A549 (cell line): ENCODE results near the gene NEDD8. TPM values are rescaled to one million over a fixed set of nuclear protein-coding genes. Genes with fewer than 3 reads are reported as not detected.

ENCODE experiments used
- ATAC-seq, 2 experiments: fragments of 200-7000 bp in 1 of 2; fragments of >200 bp in 1 of 2; cut with Nextera tagmentation in 1 of 2; cut with Tn5 transposase in 1 of 2; 3 replicates each; pipeline versions ENCODE4 v1.8.0 to v1.9.1; 2018 to 2020; ENCODE audit warnings: mild to moderate bottlenecking in 1 of 2, moderate library complexity in 1 of 2
- CTCF ChIA-PET: fragments of 300-600 bp; sonication (Branson Sonifier 250); formaldehyde crosslinking; extraction: SDS; loops from one replicate; lab custom pipeline; 2021; ENCODE audit warnings: antibody characterized with exemption, inconsistent platforms; lab: Yijun Ruan, JAX
- POLR2A ChIA-PET: fragments of 350-600 bp; formaldehyde crosslinking; extraction: SDS; loops from one replicate; lab custom pipeline; 2021; ENCODE audit warnings: antibody characterized with exemption, inconsistent platforms; lab: Yijun Ruan, JAX
- DNase-seq, 2 experiments: peaks; one replicate each; pipeline versions ENCODE4 v3.0.0 to v3.0.0-alpha.2; 2011 to 2016; ENCODE audit warnings: low read depth in 1 of 2, low spot score in 1 of 2
- FAIRE-seq: peaks from 2 replicates; lab custom pipeline; 2011; peaks lifted over from hg19 to GRCh38; lab: Jason Lieb, UNC
- H3K27ac ChIP-seq, 2 experiments: fragments of >200 bp; sonication (Bioruptor Twin); formaldehyde crosslinking; 3 replicates each; pipeline ENCODE4 v1.5.1; 2016 to 2017
- H3K4me1 ChIP-seq: fragments of >200 bp; sonication (Bioruptor Twin); formaldehyde crosslinking; 3 replicates; pipeline ENCODE4 v1.6.1; 2016
- H3K4me2 ChIP-seq: fragments of >200 bp; sonication (Bioruptor Twin); formaldehyde crosslinking; 3 replicates; pipeline ENCODE4 v1.6.1; 2016
- H3K4me3 ChIP-seq: fragments of >200 bp; sonication (Bioruptor Twin); formaldehyde crosslinking; 3 replicates; pipeline ENCODE4 v1.5.1; 2016
- H3K9me3 ChIP-seq: fragments of >200 bp; sonication (Bioruptor Twin); formaldehyde crosslinking; 3 replicates; pipeline ENCODE4 v1.6.1; 2016
- BHLHE40 ChIP-seq: IDR thresholded peaks from 2 replicates; pipeline ENCODE4 v1.6.1; 2012; ENCODE audit warnings: low read depth, low read length, inconsistent platforms
- CBX2 ChIP-seq: fragments of 200-600 bp; sonication (generic); IDR thresholded peaks from 2 replicates; pipeline ENCODE4 v1.6.1; 2016; ENCODE audit warnings: low read depth, mild to moderate bottlenecking, borderline replicate concordance
- CHD2 ChIP-seq: fragments of 150-350 bp; IDR thresholded peaks from 2 replicates; pipeline ENCODE4 v1.6.1; 2014; ENCODE audit warnings: low read length; ENCODE audit not compliant: partially characterized antibody
- E2F6 ChIP-seq: IDR thresholded peaks from 2 replicates; pipeline ENCODE4 v1.6.1; 2012; ENCODE audit warnings: low read depth, borderline replicate concordance
- EP300 ChIP-seq, 2 experiments: fragments of >200 bp; sonication (Bioruptor Twin); formaldehyde crosslinking; IDR thresholded peaks; 2 replicates in 1 of 2; 3 replicates in 1 of 2; pipeline ENCODE4 v1.6.1; 2016 to 2017
- ESRRA ChIP-seq: fragments of 150-350 bp; IDR thresholded peaks from 2 replicates; pipeline ENCODE4 v1.6.1; 2014; ENCODE audit warnings: mild to moderate bottlenecking, low read length, borderline replicate concordance
- GATA3 ChIP-seq: IDR thresholded peaks from 2 replicates; pipeline ENCODE4 v1.6.1; 2012; ENCODE audit warnings: borderline replicate concordance
- HDAC2 ChIP-seq: fragments of 200-600 bp; sonication (generic); IDR thresholded peaks from 2 replicates; pipeline ENCODE4 v1.6.1; 2016
- HEYL ChIP-seq: fragments of 250-450 bp; sonication (Bioruptor Pico); IDR thresholded peaks from 2 replicates; pipeline ENCODE4 v1.8.0; 2021; ENCODE audit warnings: mild to moderate bottlenecking, moderate library complexity
- HOXB13 ChIP-seq: fragments of 250-450 bp; sonication (Bioruptor Pico); IDR thresholded peaks from 2 replicates; pipeline ENCODE4 v1.5.0; 2020; ENCODE audit warnings: low read depth, mild to moderate bottlenecking, moderate library complexity
- JUN ChIP-seq, 2 experiments: fragments of >200 bp; sonication (Bioruptor Twin); formaldehyde crosslinking; IDR thresholded peaks; 2 replicates in 1 of 2; 3 replicates in 1 of 2; pipeline ENCODE4 v1.6.1; 2016 to 2017
- JUNB ChIP-seq: fragments of >200 bp; sonication (Bioruptor Twin); formaldehyde crosslinking; IDR thresholded peaks from 2 replicates; pipeline ENCODE4 v1.6.1; 2016
- KDM1A ChIP-seq: fragments of 200-600 bp; sonication (generic); IDR thresholded peaks from 2 replicates; pipeline ENCODE4 v1.6.1; 2016; ENCODE audit warnings: low read depth, mild to moderate bottlenecking
- MYC ChIP-seq: IDR thresholded peaks from 2 replicates; pipeline ENCODE4 v1.6.1; 2012; ENCODE audit warnings: mild to moderate bottlenecking, inconsistent platforms, low read length, improper control_type of control experiment, borderline replicate concordance
- NFE2L2 ChIP-seq: fragments of 150-350 bp; conservative IDR thresholded peaks from 2 replicates; pipeline ENCODE4 v1.6.1; 2014; ENCODE audit warnings: low read length
- RAD21 ChIP-seq, 2 experiments: fragments of >200 bp in 1 of 2; sonication (Bioruptor Twin) in 1 of 2; formaldehyde crosslinking in 1 of 2; IDR thresholded peaks in 1 of 2; conservative IDR thresholded peaks in 1 of 2; 2 replicates in 1 of 2; 3 replicates in 1 of 2; pipeline ENCODE4 v1.6.1; 2012 to 2018; ENCODE audit warnings: inconsistent platforms in 1 of 2
- REST ChIP-seq: fragments of 200-600 bp; sonication (generic); IDR thresholded peaks from 2 replicates; pipeline ENCODE4 v1.6.1; 2016; ENCODE audit warnings: antibody characterized with exemption, mild to moderate bottlenecking, moderate library complexity
- SMC3 ChIP-seq: fragments of >200 bp; sonication (Bioruptor Twin); formaldehyde crosslinking; IDR thresholded peaks from 3 replicates; pipeline ENCODE4 v1.6.1; 2018; ENCODE audit warnings: inconsistent platforms
- SREBF2 ChIP-seq: fragments of 450-650 bp; IDR thresholded peaks from 2 replicates; pipeline ENCODE4 v1.6.1; 2014; ENCODE audit warnings: mild to moderate bottlenecking, moderate library complexity
- USF2 ChIP-seq: fragments of 450-650 bp; IDR thresholded peaks from 2 replicates; pipeline ENCODE4 v1.6.1; 2014; ENCODE audit warnings: antibody characterized with exemption
- ZFP36 ChIP-seq: fragments of 450-650 bp; IDR thresholded peaks from 2 replicates; pipeline ENCODE4 v1.6.1; 2014; ENCODE audit warnings: borderline replicate concordance; ENCODE audit not compliant: partially characterized antibody
- ZNF302 ChIP-seq: fragments of 250-450 bp; sonication (Bioruptor Pico); IDR thresholded peaks from 2 replicates; pipeline ENCODE4 v1.9.0; 2021; ENCODE audit warnings: inconsistent platforms, mild to moderate bottlenecking, moderate library complexity
- ZSCAN20 ChIP-seq: fragments of 250-450 bp; sonication (Bioruptor Pico); IDR thresholded peaks from 2 replicates; pipeline ENCODE4 v1.8.0; 2022; ENCODE audit warnings: mild to moderate bottlenecking, moderate library complexity
- WGBS: methylation state at CpG from one replicate; pipeline ENCODE4 v1.1.6; 2017; ENCODE audit errors: missing lambda C conversion rate; 5-methylcytosine and 5-hydroxymethylcytosine counted together
- polyA plus RNA-seq, 4 experiments: library from polyadenylated mRNA; depleted of rRNA in 3 of 4; stranded (reverse); fragments of >200 nt; fragmentation: RNase III in 1 of 4; extraction: RNeasy Plus Mini Kit Qiagen cat#74134 plus additional on column Dnase treatment in 1 of 4; gene quantifications; 2 replicates in 3 of 4; 3 replicates in 1 of 4; pipeline ENCODE4 v1.2.3, GENCODE V29; 2011 to 2017

Gene NEDD8
- polyA plus RNA-seq, 2 of the 4 experiments (the other 2 are of a cell fraction) = 433 to 589 TPM

- WGBS = 95% methylated on average over 9 of the region's 9 CpGs
- H3K4me1 ChIP-seq = peaks cover 22% of the 10 kb centered on the region
- H3K27ac ChIP-seq = peak overlapping the region in 1 of 2 experiments; percentile 98; a peak in 3 of 6 replicates
- H3K9me3 ChIP-seq = no peaks in the 10 kb centered on the region
- TF ChIP-seq HEYL (CRISPR knock-in tag) = no peak
- TF ChIP-seq E2F6 = no peak
- no peak for TF ChIP-seq GATA3
- TF ChIP-seq NFE2L2 = no peak
- no peak for TF ChIP-seq CHD2
- no peak for TF ChIP-seq ZNF302
- TF ChIP-seq ESRRA = no peak
- no peak for TF ChIP-seq RAD21 (conservative IDR thresholded peaks at IDR 0.05 in 1 of 2, IDR thresholded peaks at IDR 0.05 in 1 of 2)
- no peak for TF ChIP-seq KDM1A
- no peak for TF ChIP-seq ZSCAN20
- TF ChIP-seq ZFP36 = no peak
- TF ChIP-seq MYC = no peak
- no peak for TF ChIP-seq EP300 (IDR thresholded peaks at IDR 0.05)
- no peak for TF ChIP-seq SMC3
- TF ChIP-seq HDAC2 = no peak
- TF ChIP-seq CBX2 = no peak
- no peak for TF ChIP-seq USF2
- TF ChIP-seq REST = no peak
- ChIA-PET POLR2A (interaction anchor here (0.6 to 1.6 kb wide), 7 partner anchors 10 to 53 kb away, joined by 4 to 16 read pairs (median 7); partner anchors contain the start of genes CHMP4A, MDP1, NEDD8 and TINF2), CTCF (interaction anchor here (0.8 to 1.6 kb wide), 3 partner anchors 21 to 53 kb away, joined by 3 to 4 read pairs (median 4); partner anchors contain the start of gene TINF2)
- no peak overlapping the region for H3K4me3 ChIP-seq
- peak overlapping the region; percentile 88 for H3K4me2 ChIP-seq
- DNase-seq (no peak), FAIRE-seq (no peak), ATAC-seq (no peak)
Observed at GRCh38 chr14:24189460-24189859, 42.7 kb downstream of the NEDD8 start.

GRCh38 chr14:24189059-24189375 is 43.1 kb downstream of the NEDD8 start:
- CTCF ChIA-PET = interaction anchor here (0.8 to 1.8 kb wide), 7 partner anchors 20 to 131 kb away, joined by 3 to 5 read pairs (median 3); partner anchors contain the start of genes EMC9, MDP1 and TINF2
- DNase-seq (no peak), ATAC-seq (no peak), FAIRE-seq (no peak)
- Histone ChIP-seq H3K4me1 (peaks cover 18% of the 10 kb centered on the region), H3K4me3 (peak overlapping the region; percentile 97; the same call in 2 of the 3 replicates), H3K4me2 (peak overlapping the region; percentile 88), H3K27ac (peak overlapping the region; percentile 46 to 98; a peak in 4 of 6 replicates), H3K9me3 (no peaks in the 10 kb centered on the region)
- 5% methylated on average over 3 of the region's 3 CpGs for WGBS
- POLR2A ChIA-PET = interaction anchor here (1.1 to 1.6 kb wide), 6 partner anchors 9 to 53 kb away, joined by 4 to 16 read pairs (median 6); partner anchors contain the start of genes CHMP4A, MDP1 and TINF2
- TF ChIP-seq JUNB (no peak), SREBF2 (no peak), HOXB13 (CRISPR knock-in tag) (no peak), BHLHE40 (no peak), JUN (IDR thresholded peaks at IDR 0.05) (no peak)
